HT1080 (cell line): Measurements from ENCODE around the gene RAB20. TPM values are rescaled to one million over a fixed set of nuclear protein-coding genes. Genes with fewer than 3 reads are reported as not detected.
"Not testable (repeated sequence)": the region's sequence is repeated elsewhere in the genome, so short reads cannot be mapped to it uniquely, and the experiment has no call there.

ENCODE experiments used
- DNase-seq: peaks from one replicate; pipeline ENCODE4 v3.0.0-alpha.2; 2015; ENCODE audit warnings: low read depth
- total RNA-seq: library from RNA; depleted of rRNA; stranded (reverse); fragments of >200 nt; shearing (Covaris generic); gene quantifications from 2 replicates; pipeline ENCODE4 v1.2.3, GENCODE V29; 2014

RAB20 gene
- total RNA-seq, 1 experiment from 2014 or later: 7.3 TPM

DNA sequence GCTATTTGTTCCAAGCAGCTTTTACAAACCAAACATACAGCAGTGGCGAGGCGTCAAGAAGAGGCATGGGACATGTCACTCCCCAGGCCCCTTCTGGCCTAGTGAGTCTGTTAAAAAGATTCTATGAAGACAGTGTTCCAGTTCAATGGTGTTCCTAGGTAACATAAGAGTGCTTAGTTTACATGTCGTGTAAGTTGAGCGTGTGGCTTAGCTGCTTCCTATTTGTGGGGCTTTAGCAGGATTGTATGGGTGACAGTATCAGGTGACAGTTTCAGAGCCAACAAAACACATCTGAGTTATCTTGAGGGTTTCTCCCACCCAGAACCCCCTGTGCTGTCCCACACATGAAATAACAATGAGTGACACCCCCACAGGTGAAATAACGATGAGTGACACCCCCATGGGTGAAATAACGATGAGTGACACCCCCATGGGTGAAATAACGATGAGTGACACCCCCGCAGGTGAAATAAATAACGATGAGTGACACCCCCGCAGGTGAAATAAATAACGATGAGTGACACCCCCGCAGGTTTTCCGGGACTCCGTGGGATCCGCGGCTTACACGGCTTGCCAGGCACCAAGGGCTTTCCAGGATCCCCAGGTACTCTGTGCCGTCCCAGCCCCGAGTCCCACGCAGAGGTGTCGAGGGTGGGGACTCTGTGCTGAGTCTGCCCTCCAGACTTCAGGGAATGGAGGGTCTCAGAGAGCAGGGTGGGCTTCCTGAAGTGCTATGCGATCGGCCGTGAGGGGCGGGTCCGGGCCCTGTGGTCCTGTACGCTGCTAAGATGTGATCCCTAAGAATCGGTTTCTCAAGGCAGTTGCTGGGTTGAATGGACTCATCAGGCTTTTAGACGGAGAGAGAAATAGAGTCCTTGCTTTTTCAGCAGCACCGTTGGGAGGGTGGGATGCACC lies 68.6 kb downstream of the RAB20 start:
- DNase-seq: no peak

DNA sequence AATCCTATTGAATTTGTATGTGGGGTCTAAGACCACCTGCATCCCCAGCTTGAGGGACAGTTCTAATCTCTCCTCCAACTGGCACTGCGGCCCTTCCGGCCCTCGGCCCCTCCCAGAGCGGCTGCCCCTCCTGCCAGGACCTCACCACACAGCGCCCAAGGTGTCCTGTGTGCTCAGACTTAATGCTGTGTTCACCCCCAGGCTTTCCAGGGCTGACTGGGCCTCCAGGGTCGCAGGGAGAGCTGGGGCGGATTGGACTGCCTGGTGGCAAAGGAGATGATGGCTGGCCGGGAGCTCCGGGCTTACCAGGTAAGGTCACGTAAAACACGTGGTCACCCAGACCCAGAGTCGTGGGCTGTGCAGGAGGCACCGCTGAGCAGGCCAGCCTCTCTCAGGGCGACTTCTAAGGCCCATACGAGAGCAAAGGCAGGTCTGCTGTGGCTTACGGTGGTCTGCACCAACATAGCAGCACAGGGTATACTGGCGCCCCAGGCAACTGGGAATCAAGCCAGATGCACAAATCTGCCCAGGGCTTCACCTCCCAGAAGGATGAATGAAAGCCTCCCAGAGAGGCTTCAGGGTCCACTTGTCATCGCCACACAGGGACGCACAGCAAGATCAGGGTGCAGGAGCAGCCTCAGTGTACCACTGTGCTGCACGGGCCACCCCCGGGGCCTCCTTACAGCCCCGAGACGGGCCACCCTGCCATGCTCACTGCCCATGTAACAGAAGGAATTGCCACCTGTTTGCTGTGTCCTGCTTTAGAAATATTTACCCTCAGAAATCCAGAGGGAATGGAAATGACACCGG lies 69.4 kb downstream of the RAB20 start:
- no peak for DNase-seq

DNA sequence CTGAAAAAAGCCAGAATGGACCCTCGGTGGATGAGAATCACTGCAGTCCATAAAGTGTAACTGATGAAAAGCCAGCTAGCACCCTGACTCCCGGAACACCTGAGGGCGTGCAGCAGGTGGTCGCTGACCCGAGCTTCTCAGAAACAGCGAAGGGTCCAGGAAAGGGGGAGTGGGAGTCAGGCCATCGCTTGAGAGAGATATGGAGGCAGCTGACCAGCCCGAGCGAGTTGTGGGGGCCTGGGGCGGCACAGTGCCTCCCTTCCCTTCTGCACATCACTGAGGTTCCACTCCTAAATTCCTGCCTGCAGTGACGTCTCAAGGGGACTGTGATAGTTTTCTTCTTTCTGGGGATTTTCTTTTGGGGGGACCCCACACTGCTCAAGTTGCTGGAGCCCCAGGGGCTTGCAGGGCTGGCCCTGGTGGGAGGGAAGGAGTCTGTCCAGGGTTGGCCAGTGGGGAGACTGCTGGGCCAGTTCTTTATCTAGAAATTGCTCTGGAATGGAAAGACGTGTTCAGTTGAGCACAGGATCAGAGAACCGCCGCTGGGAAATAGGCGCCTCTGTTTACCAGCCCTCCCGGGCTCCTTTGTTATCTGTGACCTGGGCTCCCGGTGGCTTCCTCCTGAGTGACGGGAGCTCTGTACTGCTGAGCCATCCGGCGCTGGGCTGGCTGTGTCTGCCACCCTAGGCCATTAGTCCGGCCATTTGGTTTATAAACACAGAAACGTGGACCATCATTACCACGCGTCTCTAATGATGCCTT lies 71.3 kb downstream of the RAB20 start:
- DNase-seq: no peak

DNA sequence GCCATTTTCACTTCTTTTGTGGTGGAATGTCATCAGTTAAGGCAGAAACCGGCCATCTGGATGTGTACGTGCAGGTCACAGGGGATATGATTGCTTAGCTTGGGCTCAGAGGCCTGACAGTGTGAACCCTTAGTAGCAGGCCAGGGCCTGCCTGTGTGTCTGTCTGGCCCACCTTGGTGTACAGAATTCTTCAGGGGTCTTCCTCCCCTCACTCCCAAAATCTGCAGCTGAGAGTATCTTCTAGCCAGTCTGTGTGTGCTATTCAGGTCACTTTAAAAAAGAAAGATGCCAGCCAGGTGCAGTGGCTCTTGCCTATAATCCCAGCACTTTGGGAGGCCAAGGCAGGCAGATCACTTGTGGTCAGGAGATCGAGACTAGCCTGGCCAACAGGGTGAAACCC lies 74.6 kb downstream of the RAB20 start:
- not testable (repeated sequence) for DNase-seq

DNA sequence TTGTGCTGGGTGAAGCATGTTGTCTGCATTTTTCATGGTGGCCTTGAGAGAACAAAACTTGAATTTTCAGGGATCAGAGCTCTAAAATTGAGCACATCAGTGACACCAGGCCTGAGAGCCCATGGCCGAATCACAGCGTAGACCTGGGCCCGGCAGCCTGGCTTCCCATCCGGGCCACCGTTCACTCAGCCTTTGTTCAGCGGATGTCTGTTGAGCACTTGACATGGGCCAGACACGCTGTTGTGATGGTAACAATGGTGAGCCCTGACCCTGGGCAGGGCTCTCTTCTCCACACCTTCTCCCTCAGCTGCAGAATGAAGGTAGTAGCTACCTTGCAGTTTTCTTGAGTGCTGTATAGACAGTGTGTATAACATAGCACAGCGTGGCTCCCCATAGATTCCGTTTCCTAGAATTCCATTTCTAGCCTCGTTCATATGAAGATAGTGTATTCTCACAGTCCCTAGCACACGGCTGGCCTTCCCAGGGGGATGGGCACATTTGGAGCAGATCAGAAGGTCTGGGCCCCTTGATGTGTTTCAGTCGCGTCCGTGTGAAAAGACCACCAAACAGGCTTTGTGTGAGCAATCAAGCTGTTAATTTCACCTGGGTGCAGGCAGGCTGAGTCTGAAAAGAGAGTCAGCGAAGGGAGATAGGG lies 75.3 kb downstream of the RAB20 start:
- DNase-seq: no peak

DNA sequence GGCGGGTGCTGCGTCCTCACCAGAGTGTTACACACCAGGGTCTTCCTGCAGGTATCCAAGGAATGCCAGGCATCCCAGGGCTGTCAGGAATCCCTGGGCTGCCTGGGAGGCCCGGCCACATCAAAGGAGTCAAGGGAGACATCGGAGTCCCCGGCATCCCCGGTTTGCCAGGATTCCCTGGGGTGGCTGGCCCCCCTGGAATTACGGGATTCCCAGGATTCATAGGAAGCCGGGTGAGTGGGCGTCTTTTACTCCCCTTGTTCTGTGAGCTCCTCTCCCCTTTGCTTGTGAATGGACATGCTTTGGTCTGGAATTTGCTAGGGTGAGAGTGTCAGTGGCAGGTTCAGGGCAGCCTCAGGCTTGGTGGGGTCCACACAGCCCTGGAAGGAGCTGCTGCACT lies 75.9 kb downstream of the RAB20 start:
- no peak for DNase-seq

DNA sequence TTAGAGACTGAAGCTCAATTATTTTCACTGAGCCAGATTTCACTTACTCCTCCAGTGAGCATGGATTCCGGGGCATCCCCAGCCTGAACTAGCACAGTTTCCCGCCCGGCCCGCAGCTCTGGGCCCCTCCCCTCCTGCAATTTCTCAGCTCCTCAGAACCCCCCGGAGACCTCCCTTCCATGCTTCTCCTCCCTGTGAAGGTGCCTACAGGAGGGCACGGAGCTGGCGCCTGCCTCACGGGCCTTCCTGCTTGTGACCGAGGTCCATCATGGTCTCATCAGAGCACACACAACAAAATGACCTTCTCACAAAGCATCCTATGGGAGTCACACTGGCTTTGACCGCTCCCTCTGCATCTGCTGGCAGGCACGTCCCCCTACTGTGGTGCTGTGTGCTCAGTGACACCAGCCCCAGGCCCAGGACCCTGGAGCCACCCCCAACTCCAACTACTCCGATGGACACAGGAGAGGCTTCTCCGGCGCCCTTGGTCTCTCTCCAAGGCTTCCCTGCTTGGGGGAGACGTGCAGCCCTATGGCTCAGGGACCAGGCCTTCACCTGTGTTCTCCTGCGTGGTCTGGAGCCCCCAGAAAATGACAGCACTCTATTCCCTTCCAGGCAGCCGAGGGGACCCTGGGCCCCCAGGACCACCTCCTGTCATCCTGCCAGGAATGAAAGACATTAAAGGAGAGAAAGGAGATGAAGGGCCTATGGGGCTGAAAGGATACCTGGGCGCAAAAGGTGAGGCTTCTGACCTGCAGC lies 77.1 kb downstream of the RAB20 start:
- DNase-seq: no peak

DNA sequence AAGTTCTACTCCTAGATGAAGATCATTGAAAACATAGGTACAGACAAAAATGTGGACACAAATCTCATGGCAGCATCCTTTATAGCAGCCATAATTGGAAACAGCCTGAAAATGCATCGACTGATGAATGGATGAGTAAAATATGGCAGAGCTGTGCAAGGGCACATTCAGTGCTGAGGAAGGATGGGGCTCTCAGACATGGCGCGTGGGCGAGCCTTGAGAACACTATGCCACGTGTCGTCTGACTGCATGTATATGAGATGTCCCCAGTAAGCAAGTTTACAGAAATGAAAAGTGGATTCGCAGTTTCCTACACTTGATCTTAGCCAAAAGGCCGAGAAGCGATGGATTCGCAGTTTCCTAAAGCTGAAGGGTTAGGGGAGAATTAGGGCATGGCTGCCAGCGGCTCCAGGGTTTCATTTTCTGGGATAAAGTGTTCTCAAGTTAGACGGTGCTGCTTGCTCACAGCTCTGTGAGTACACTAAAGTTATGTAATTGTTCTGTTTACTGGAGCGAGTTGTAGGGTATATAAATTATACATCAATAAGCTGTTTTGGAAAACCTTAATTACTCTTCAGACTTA lies 78.0 kb downstream of the RAB20 start:
- DNase-seq: no peak

DNA sequence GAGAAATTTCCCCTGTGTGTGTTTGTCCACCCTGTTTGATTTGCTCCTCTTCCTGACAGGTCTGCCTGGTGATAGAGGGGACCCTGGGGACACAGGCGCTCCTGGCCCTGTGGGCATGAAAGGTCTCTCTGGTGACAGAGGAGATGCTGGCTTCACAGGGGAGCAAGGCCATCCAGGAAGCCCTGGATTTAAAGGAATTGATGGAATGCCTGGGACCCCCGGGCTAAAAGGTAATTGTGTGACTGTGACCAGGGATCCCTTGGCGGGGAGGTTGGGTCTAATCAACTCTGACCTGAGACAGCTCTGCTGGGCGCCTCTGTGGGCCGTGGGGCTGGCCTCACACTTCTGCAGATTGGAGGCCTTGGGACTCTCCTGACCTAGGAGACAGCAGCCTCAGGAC lies 81.4 kb downstream of the RAB20 start:
- DNase-seq: no peak

DNA sequence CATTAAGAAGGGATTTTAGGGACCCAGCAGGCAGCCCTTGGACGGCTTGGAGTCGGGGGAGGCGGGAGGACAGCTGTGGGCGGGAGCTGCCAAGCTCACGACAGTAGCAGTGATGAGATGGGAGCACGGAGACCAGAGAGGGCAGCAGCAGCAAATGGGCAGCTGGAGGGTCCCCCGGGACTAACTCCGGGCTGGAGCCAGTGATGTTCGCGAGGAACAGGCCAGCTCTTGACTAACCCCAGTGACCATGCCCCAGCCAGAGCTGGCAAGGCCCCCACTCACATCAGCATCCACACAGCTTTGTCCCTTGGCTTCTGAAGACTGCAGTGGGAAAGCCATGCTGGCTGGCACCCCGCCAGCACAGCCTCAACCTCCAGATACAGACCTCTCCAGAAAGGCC lies 81.9 kb downstream of the RAB20 start:
- no peak for DNase-seq

DNA sequence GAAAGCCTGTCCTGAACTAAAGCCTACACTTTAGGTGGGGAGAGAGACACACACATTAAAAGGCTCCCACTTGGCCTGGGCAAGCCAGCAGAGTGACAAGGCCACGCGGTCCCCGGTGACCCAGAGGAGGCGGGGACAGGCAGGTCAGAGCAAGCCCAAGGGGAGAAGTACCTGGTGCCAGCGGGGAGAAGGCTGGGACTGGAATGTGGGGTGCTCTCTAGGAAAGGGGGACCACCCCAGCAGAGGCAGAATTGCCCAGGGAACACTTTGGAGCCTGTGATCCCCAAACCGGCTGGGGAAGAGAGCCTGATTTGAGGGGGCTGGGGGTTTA lies 82.3 kb downstream of the RAB20 start:
- DNase-seq: no peak

DNA sequence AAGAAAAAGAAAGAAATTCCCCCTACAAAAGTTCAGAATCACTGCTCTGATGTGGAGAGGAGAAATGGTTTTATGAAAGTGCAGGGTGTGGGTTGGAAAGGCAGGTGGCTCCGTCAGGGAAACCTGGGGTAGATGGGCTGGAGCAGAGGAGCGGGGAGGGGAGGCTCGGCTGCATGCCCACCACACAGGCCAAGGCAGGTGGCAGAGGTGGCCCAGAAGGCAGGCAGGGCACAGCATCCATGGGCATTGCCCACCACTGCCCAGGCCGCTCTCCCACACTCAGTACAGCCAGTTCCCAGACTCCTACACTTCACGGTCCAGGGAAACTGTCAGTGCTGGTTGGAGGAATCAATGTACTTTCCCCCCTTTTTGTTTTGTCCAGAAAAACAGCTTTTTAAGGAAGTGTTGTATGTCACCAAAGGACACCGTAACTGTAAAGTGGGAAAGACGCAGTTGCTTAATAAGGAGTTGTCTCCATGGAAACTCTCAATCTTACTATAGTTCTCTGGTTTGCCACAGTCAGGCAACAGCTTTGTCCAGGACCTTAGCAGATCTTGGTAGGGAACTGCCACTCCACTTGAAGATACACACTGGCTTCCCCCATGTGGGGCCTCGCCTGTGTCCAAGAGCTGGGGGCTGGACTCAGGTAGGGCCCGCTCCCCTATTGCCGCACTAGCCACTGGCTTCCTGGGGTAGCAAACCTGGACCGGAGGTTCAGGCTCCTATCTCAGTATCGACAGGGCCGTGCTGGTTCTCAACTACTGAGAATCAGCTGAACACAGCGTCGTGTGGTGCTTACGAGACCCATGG lies 82.9 kb downstream of the RAB20 start:
- DNase-seq: no peak

DNA sequence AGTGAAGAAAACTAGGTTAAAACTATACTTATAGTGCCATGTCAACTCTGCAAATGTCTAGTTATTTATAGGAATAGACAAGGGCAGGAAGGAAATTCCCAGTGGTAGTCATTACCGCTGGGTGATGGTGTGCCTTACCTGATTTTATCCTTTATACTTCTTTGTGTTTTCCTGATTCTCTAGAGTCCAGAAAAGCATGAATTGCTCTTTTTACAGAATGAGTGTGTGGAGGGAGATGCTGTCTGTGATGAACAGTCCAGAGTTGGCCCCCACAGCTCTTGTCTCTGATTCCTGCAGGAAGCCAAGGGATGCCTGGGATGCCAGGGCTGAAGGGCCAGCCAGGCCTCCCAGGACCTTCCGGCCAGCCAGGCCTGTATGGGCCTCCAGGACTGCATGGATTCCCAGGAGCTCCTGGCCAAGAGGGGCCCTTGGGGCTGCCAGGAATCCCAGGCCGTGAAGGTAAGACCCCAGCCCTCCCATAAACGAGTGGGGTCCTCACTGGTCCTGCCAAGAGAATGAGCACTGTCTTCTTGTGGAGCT lies 83.7 kb downstream of the RAB20 start:
- DNase-seq: no peak

DNA sequence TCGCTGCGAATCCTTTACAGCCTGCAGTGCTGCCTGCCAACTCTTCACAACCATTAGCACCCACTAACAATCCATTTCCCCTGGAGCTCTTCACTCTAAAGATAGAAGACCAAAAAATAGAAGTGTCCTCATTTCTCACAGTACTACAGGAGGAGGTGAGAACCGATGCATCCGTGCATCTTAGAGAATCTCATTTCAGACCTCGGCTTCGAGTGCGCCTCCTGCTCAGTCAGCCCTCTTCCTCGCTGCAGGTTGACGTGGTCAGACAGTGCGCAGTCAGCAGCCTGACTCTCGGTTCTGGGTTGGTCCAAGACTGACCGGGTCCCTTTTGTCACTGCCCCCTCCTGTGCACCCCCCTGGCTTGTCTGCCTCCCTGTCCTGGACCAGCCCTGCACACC lies 85.3 kb downstream of the RAB20 start:
- no peak for DNase-seq

DNA sequence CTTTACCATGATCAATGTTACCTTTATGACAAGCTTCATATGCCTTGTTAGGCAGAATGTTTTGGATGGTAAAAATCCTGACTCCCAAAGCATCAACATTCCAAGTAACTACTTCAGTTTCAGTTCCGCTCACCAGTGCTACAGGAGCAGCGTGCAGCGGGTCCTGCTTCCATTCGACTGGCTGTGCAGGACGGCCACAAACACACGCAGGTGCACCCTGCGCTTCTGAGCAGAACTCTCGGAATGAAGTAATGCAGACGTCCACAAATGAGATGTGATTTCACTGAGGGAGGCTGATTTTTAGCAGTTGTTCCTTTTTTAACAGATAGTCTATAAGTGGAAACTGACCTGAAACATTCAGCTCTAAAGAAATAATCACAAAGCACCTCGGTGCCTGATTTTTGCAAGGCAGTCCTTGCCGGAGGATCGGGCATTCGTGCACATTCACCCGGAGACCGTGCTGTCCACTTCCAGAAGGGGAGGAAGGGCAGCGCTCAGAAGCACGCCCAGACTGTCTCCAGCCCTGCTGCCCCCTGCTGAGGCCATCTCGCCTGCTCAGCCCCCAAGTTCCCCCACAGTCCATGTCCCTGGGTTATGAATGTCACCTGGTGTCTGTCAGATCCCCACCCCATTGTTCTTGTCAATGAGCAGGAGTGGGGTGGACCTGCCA lies 85.8 kb downstream of the RAB20 start:
- DNase-seq: no peak

DNA sequence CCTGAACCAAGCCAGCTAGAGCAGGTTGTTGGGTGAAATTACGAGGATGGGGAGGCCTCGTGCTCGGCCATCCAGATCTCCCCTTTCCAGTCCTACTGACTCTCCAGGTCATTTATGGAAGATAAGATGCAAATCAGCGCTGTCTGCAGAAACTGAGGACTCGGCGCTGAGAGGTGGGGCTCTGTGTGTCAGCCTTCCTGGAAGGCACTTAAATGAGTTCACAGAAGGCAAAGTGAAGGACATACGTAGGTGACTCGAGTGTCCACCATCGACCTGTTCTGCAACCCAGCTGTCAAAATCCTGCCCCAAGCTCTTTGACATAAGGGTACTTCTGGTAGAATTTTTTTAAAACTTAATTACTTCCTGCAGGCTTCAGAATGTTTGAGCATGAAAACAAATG lies 86.4 kb downstream of the RAB20 start:
- no peak for DNase-seq

DNA sequence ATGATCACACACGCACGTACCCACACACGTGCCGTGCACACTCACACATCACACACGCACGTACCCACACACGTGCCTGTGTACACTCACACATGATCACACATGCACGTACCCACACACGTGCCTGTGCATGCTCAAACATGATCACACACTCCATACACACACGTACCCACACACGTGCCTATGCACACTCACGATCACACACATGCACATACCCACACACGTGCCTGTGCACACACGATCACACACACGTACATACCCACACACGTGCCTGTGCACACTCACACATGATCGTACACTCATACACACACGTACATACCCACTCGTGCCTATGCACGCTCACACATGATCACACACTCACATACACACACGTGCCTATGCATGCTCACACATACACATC lies 86.8 kb downstream of the RAB20 start:
- DNase-seq: no peak
